ENCODE measurements around the gene UNC5C.

DNA sequence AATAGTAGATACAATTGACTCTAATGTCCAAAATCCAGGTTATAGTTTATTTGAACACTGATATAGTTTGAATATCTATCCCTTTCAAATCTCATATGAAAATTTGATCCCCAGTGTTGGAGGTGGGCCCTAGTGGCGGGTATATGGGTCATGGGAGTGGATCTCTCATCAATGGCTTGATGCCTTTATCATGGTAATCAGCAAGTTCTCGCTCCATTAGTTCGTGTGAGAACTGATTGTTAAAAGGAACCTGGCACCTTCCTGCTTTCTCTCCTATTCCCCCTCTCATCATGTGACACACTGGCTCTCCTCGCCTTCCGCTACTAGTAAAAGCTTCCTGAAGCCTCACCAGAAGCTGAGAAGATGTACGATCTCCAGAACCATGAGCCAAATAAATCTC is 70.1 kb downstream of the UNC5C start:
- TF ChIP-seq POLR2A (IDR thresholded peaks at IDR 0.05) = no peak
- TF ChIP-seq, protein P1, sequence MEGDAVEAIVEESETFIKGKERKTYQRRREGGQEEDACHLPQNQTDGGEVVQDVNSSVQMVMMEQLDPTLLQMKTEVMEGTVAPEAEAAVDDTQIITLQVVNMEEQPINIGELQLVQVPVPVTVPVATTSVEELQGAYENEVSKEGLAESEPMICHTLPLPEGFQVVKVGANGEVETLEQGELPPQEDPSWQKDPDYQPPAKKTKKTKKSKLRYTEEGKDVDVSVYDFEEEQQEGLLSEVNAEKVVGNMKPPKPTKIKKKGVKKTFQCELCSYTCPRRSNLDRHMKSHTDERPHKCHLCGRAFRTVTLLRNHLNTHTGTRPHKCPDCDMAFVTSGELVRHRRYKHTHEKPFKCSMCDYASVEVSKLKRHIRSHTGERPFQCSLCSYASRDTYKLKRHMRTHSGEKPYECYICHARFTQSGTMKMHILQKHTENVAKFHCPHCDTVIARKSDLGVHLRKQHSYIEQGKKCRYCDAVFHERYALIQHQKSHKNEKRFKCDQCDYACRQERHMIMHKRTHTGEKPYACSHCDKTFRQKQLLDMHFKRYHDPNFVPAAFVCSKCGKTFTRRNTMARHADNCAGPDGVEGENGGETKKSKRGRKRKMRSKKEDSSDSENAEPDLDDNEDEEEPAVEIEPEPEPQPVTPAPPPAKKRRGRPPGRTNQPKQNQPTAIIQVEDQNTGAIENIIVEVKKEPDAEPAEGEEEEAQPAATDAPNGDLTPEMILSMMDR (IDR thresholded peaks at IDR 0.05) = no peak
- no peak for TF ChIP-seq EP300 (IDR thresholded peaks at IDR 0.05)

Measured in tibial nerve (tissue), 4 donors.